ENCODE data around the gene ALDH3A2. TPM values are rescaled to one million over a fixed set of nuclear protein-coding genes. Genes with fewer than 3 reads are reported as not detected.

Gene ALDH3A2
- total RNA-seq = 59.8 TPM

GRCh38 chr17:19648475-19649273 lies at the start of gene ALDH3A2:
Gene ALDH3A2 (plus strand): TSS chr17:19648751. CDS start chr17:19648972, 221 bp downstream.
- peak; percentile 96 for DNase-seq (ENCODE audit: low spot score)

- no peak for DNase-seq (ENCODE audit: low spot score)
Observed at GRCh38 chr17:19610311-19610710, 38.2 kb upstream of the ALDH3A2 start.

- no peak for DNase-seq (ENCODE audit: low spot score)
Observed at GRCh38 chr17:19610879-19611278, 37.7 kb upstream of the ALDH3A2 start.

- DNase-seq (ENCODE audit: low spot score) = no peak
Observed at GRCh38 chr17:19613979-19614378, 34.6 kb upstream of the ALDH3A2 start.

- DNase-seq (ENCODE audit: low spot score) = no peak
Observed at GRCh38 chr17:19614900-19615299, 33.7 kb upstream of the ALDH3A2 start.

- DNase-seq (ENCODE audit: low spot score) = no peak
Observed at GRCh38 chr17:19618015-19618414, 30.5 kb upstream of the ALDH3A2 start.

- no peak for DNase-seq (ENCODE audit: low spot score)
Observed at GRCh38 chr17:19619705-19620325, 28.7 kb upstream of the ALDH3A2 start.

- DNase-seq (ENCODE audit: low spot score) = no peak
Observed at GRCh38 chr17:19621697-19622096, 26.9 kb upstream of the ALDH3A2 start.

GRCh38 chr17:19626079-19626478 lies 22.5 kb upstream of the ALDH3A2 start:
- no peak for DNase-seq (ENCODE audit: low spot score)

GRCh38 chr17:19629449-19629848 lies 19.1 kb upstream of the ALDH3A2 start:
- no peak for DNase-seq (ENCODE audit: low spot score)

- no peak for DNase-seq (ENCODE audit: low spot score)
Observed at GRCh38 chr17:19630035-19630434, 18.5 kb upstream of the ALDH3A2 start.

GRCh38 chr17:19630661-19631060 lies 17.9 kb upstream of the ALDH3A2 start:
- DNase-seq (ENCODE audit: low spot score) = no peak

- DNase-seq (ENCODE audit: low spot score) = no peak
Observed at GRCh38 chr17:19631905-19632304, 16.6 kb upstream of the ALDH3A2 start.

- DNase-seq (ENCODE audit: low spot score) = no peak
Observed at GRCh38 chr17:19641687-19642372, 6.7 kb upstream of the ALDH3A2 start.

GRCh38 chr17:19642373-19642893 lies 6.1 kb upstream of the ALDH3A2 start:
- DNase-seq (ENCODE audit: low spot score) = no peak

GRCh38 chr17:19644493-19645210 lies 3.9 kb upstream of the ALDH3A2 start:
- DNase-seq (ENCODE audit: low spot score) = no peak

GRCh38 chr17:19645734-19646201 lies 2.8 kb upstream of the ALDH3A2 start:
- no peak for DNase-seq (ENCODE audit: low spot score)

GRCh38 chr17:19646788-19647696 lies 1.5 kb upstream of the ALDH3A2 start:
- no peak for DNase-seq (ENCODE audit: low spot score)

- peak; percentile 69 for DNase-seq (ENCODE audit: low spot score)
Observed at GRCh38 chr17:19647697-19648474, 665 bp upstream of the ALDH3A2 start.

GRCh38 chr17:19649274-19649541 lies 657 bp downstream of the ALDH3A2 start:
- DNase-seq (ENCODE audit: low spot score) = no peak

All from ureter (tissue), 1 donor.